K562 (cell line): ENCODE data around the gene CENPE. TPM values are rescaled to one million over a fixed set of nuclear protein-coding genes. Genes with fewer than 3 reads are reported as not detected.
A peak's percentile ranks its signal among the peaks of the same experiment; 100 is the strongest.

Experiments used
- ARID3A ChIP-seq: IDR thresholded peaks from 2 replicates; pipeline ENCODE4 v1.6.1; 2012; ENCODE audit warnings: low read depth, low read length, improper control_type of control experiment, borderline replicate concordance
- CLOCK ChIP-seq: fragments of 250-450 bp; sonication (Bioruptor Pico); IDR thresholded peaks from 2 replicates; pipeline ENCODE4 v1.4.0; 2020; ENCODE audit warnings: mild to moderate bottlenecking, moderate library complexity, borderline replicate concordance
- CTCFL ChIP-seq: IDR thresholded peaks from 2 replicates; pipeline ENCODE4 v1.6.1; 2011; ENCODE audit warnings: borderline replicate concordance, low read depth, mild to moderate bottlenecking, moderate library complexity, low read length; ENCODE audit not compliant: insufficient read depth, poor library complexity, severe bottlenecking
- HINFP ChIP-seq: fragments of 450-650 bp; conservative IDR thresholded peaks from 2 replicates; pipeline ENCODE4 v1.6.1; 2016; ENCODE audit warnings: missing genetic modification characterization, low read depth, mild to moderate bottlenecking, control low read depth, missing compliant biosample characterization
- LCOR ChIP-seq: sonication (generic); formaldehyde crosslinking; IDR thresholded peaks from 2 replicates; pipeline ENCODE4 v1.8.0; 2022; ENCODE audit warnings: mild to moderate bottlenecking, missing genetic modification reagents
- MTF1 ChIP-seq: fragments of 250-450 bp; sonication (Bioruptor Pico); IDR thresholded peaks from 2 replicates; pipeline ENCODE4 v1.9.0; 2021; ENCODE audit warnings: moderate library complexity, mild to moderate bottlenecking, inconsistent platforms, borderline replicate concordance
- NR2C1 ChIP-seq, 2 experiments: fragments of 450-650 bp; IDR thresholded peaks; 2 replicates each; pipeline ENCODE4 v1.6.1; 2017; ENCODE audit warnings: mild to moderate bottlenecking in 2 of 2, antibody characterized with exemption in 1 of 2, inconsistent platforms in 1 of 2, missing compliant biosample characterization in 1 of 2, missing genetic modification characterization in 1 of 2
- POLR2G ChIP-seq: fragments of 200-400 bp; formaldehyde crosslinking; IDR thresholded peaks from 2 replicates; pipeline ENCODE4 v1.6.1; 2017; ENCODE audit warnings: low read depth, mild to moderate bottlenecking, antibody characterized with exemption, low read length, moderate library complexity
- THRA ChIP-seq: fragments of 450-650 bp; IDR thresholded peaks from 2 replicates; pipeline ENCODE4 v1.6.1; 2017; ENCODE audit warnings: mild to moderate bottlenecking, moderate library complexity
- ZNF274 ChIP-seq: IDR thresholded peaks from 2 replicates; pipeline ENCODE4 v1.6.1; 2011; ENCODE audit warnings: low read depth, mild to moderate bottlenecking, low read length, moderate library complexity, borderline replicate concordance
- ZNF311 ChIP-seq: fragments of 250-450 bp; sonication (Bioruptor Pico); IDR thresholded peaks from 2 replicates; pipeline ENCODE4 v1.4.0; 2020; ENCODE audit warnings: mild to moderate bottlenecking, moderate library complexity
- ZNF639 ChIP-seq, 2 experiments: fragments of 200-800 bp in 1 of 2; sonication (Bioruptor generic) in 1 of 2; sonication (generic) in 1 of 2; formaldehyde crosslinking in 1 of 2; IDR thresholded peaks in 1 of 2; conservative IDR thresholded peaks in 1 of 2; 2 replicates each; pipeline versions ENCODE4 v1.5.0 to v1.6.1; 2016 to 2020; ENCODE audit warnings: missing compliant biosample characterization in 1 of 2, missing genetic modification characterization in 1 of 2, missing genetic modification reagents in 1 of 2
- ZSCAN29 ChIP-seq: fragments of 450-650 bp; IDR thresholded peaks from 2 replicates; pipeline ENCODE4 v1.6.1; 2017
- polyA plus RNA-seq, 8 experiments: library from polyadenylated mRNA; depleted of rRNA in 4 of 8; stranded (reverse) in 5 of 8; unstranded in 3 of 8; fragments of >200 nt; fragmentation: Nextera tagmentation in 2 of 8; fragmentation: Illumina TruSeq in 1 of 8; extraction: Ambion mirVana in 2 of 8; extraction: Trizol in 1 of 8; gene quantifications; 2 replicates each; pipeline versions ENCODE4 v1.2.1 to v1.2.3, GENCODE V29; 2011 to 2014; ENCODE audit warnings: inconsistent platforms in 1 of 8, missing spikeins in 1 of 8
- total RNA-seq, 7 experiments: library from RNA; depleted of rRNA in 6 of 7; stranded (reverse); fragments of >200 nt in 6 of 7; fragmentation: Illumina TruSeq in 2 of 7; extraction: Trizol in 2 of 7; gene quantifications; 2 replicates each; pipeline versions ENCODE4 v1.2.1 to v1.2.3, GENCODE V29; 2011 to 2021; ENCODE audit warnings: low replicate concordance in 1 of 7

Gene CENPE
- total and polyA plus RNA-seq, 9 of the 15 experiments (the other 6 are each of a cell fraction or from before 2014, with no cell fraction given): 9.9 to 53.2 (median 27.4) TPM

- no peak for TF ChIP-seq ZNF274
- TF ChIP-seq LCOR (CRISPR knock-in tag): peak; percentile 94; the same call in 1 of the 2 replicates
- TF ChIP-seq NR2C1 (IDR thresholded peaks at IDR 0.05): no peak
- TF ChIP-seq NR2C1 (tag; IDR thresholded peaks at IDR 0.05): no peak
- no peak for TF ChIP-seq ARID3A
- TF ChIP-seq MTF1 (CRISPR knock-in tag): no peak
- TF ChIP-seq POLR2G: peak; percentile 93
- no peak for TF ChIP-seq HINFP (tag)
- no peak for TF ChIP-seq ZNF639 (CRISPR knock-in tag; conservative IDR thresholded peaks at IDR 0.05 in 1 of 2, IDR thresholded peaks at IDR 0.05 in 1 of 2)
- no peak for TF ChIP-seq THRA
- TF ChIP-seq ZNF311: no peak
- TF ChIP-seq ZSCAN29: peak; percentile 61; the same call in 1 of the 2 replicates
- TF ChIP-seq CTCFL: no peak
- no peak for TF ChIP-seq CLOCK (CRISPR knock-in tag)
Measured at GRCh38 chr4:103075894-103076746, 122.0 kb downstream of the CENPE start (continued).
